Progenitor cell of endocrine pancreas (in vitro differentiated cells): Measurements from ENCODE around the gene GRXCR2. TPM values are rescaled to one million over a fixed set of nuclear protein-coding genes. Genes with fewer than 3 reads are reported as not detected.

ENCODE experiments used
- DNase-seq: peaks from one replicate; pipeline ENCODE4 v3.0.0; 2021; ENCODE audit warnings: low spot score; ENCODE audit not compliant: unreplicated experiment
- H3K27ac Mint-ChIP-seq: 2 replicates; pipeline ENCODE4 v1.8.0; 2021; ENCODE audit warnings: mild to moderate bottlenecking, moderate library complexity, mixed read lengths
- H3K27me3 Mint-ChIP-seq: 2 replicates; pipeline ENCODE4 v1.8.0; 2021; ENCODE audit warnings: mixed read lengths
- H3K36me3 Mint-ChIP-seq: 2 replicates; pipeline ENCODE4 v1.8.0; 2022; ENCODE audit warnings: mixed read lengths; ENCODE audit not compliant: insufficient read depth
- H3K4me1 Mint-ChIP-seq: 2 replicates; pipeline ENCODE4 v1.8.0; 2021; ENCODE audit warnings: low read depth, mixed read lengths
- H3K4me3 Mint-ChIP-seq: 2 replicates; pipeline ENCODE4 v1.8.0; 2021; ENCODE audit warnings: low read depth, mild to moderate bottlenecking, moderate library complexity, mixed read lengths
- H3K9me3 Mint-ChIP-seq: 2 replicates; pipeline ENCODE4 v1.8.0; 2021; ENCODE audit warnings: low read depth, mixed read lengths
- CTCF ChIP-seq: fragments of 200-600 bp; sonication (generic); IDR thresholded peaks from one replicate; pipeline ENCODE4 v1.5.0; 2021; ENCODE audit warnings: antibody characterized with exemption, mild to moderate bottlenecking; ENCODE audit not compliant: unreplicated experiment
- total RNA-seq: library from RNA; stranded (reverse); gene quantifications from 2 replicates; pipeline ENCODE4 v1.2.1, GENCODE V29; 2021

Gene GRXCR2
- total RNA-seq, 1 donor from 2014 or later, result not detected

GRCh38 chr5:145856285-145856818, 16.5 kb downstream of the GRXCR2 start:
- peaks cover 14% of the 10 kb centered on the region for H3K4me1 Mint-ChIP-seq
- no peak for TF ChIP-seq CTCF
- DNase-seq, result peak; percentile 11
- no peaks in the 10 kb centered on the region for H3K36me3 Mint-ChIP-seq
- H3K27me3 Mint-ChIP-seq, result peaks cover 12% of the 10 kb centered on the region
- no peaks in the 10 kb centered on the region for H3K9me3 Mint-ChIP-seq
- H3K27ac Mint-ChIP-seq, result peak overlapping the region; percentile 91
- peak overlapping the region; percentile 71 for H3K4me3 Mint-ChIP-seq

GRCh38 chr5:145855763-145856267, 17.0 kb downstream of the GRXCR2 start:
- Mint-ChIP-seq H3K4me3 (peak overlapping the region; percentile 71), H3K9me3 (no peaks in the 10 kb centered on the region), H3K36me3 (no peaks in the 10 kb centered on the region), H3K27me3 (peaks cover 7% of the 10 kb centered on the region), H3K27ac (no peak overlapping the region), H3K4me1 (peaks cover 14% of the 10 kb centered on the region)
- TF ChIP-seq CTCF, result peak; percentile 7
- DNase-seq, result no peak

GRCh38 chr5:145854651-145855258, 18.1 kb downstream of the GRXCR2 start:
- DNase-seq, result no peak
- H3K27ac Mint-ChIP-seq, result no peak overlapping the region
- peaks cover 14% of the 10 kb centered on the region for H3K4me1 Mint-ChIP-seq
- TF ChIP-seq CTCF, result no peak
- peaks cover 6% of the 10 kb centered on the region for H3K27me3 Mint-ChIP-seq
- no peaks in the 10 kb centered on the region for H3K9me3 Mint-ChIP-seq
- no peak overlapping the region for H3K4me3 Mint-ChIP-seq
- H3K36me3 Mint-ChIP-seq, result no peaks in the 10 kb centered on the region

- no peak for TF ChIP-seq CTCF
- DNase-seq, result no peak
- Mint-ChIP-seq H3K4me1 (peaks cover 14% of the 10 kb centered on the region), H3K27me3 (peaks cover under 1% of the 10 kb centered on the region), H3K27ac (no peak overlapping the region), H3K4me3 (no peak overlapping the region), H3K36me3 (no peaks in the 10 kb centered on the region), H3K9me3 (no peaks in the 10 kb centered on the region)
Observed at GRCh38 chr5:145853781-145854376, 18.9 kb downstream of the GRXCR2 start.

GRCh38 chr5:145852990-145853389, 19.8 kb downstream of the GRXCR2 start:
- no peak overlapping the region for H3K4me3 Mint-ChIP-seq
- no peaks in the 10 kb centered on the region for H3K27me3 Mint-ChIP-seq
- peaks cover 14% of the 10 kb centered on the region for H3K4me1 Mint-ChIP-seq
- no peaks in the 10 kb centered on the region for H3K36me3 Mint-ChIP-seq
- no peak for DNase-seq
- no peaks in the 10 kb centered on the region for H3K9me3 Mint-ChIP-seq
- H3K27ac Mint-ChIP-seq, result no peak overlapping the region
- TF ChIP-seq CTCF, result no peak
